Ishikawa (cell line): ENCODE measurements around the gene LRIF1.

ENCODE experiments used
- CEBPB ChIP-seq: IDR thresholded peaks from 2 replicates; pipeline ENCODE4 v1.6.1; 2012
- EGR1 ChIP-seq: IDR thresholded peaks from 2 replicates; pipeline ENCODE4 v1.6.1; 2012
- REST ChIP-seq: IDR thresholded peaks from 2 replicates; pipeline ENCODE4 v1.6.1; 2012; ENCODE audit warnings: low read depth, mild to moderate bottlenecking
- YY1 ChIP-seq: IDR thresholded peaks from 2 replicates; pipeline ENCODE4 v1.6.1; 2012; ENCODE audit warnings: low read depth
- TF ChIP-seq, protein P1 (sequence below): IDR thresholded peaks from 2 replicates; pipeline ENCODE4 v1.6.1; 2012

DNA sequence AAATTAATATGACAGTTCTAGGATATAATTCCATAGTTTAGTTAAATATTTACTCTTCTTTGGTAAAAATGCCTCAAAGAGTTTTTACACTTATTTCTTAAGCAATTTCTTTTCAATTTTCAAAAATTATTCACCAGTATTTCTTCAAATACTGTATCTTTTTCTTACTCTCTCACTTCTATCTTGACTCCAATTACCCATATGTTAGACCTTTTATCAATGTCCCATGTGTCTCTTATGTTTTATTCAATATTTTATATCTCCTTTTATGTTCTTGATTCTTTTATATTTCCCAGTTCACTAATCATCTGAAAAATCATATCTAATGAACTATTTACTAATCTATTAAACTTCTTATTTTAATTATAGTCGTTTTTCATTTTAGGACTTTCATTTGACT, 11.5 kb upstream of the LRIF1 start:
- TF ChIP-seq REST (no peak), CEBPB (no peak), EGR1 (no peak), YY1 (no peak)
- TF ChIP-seq, protein P1, sequence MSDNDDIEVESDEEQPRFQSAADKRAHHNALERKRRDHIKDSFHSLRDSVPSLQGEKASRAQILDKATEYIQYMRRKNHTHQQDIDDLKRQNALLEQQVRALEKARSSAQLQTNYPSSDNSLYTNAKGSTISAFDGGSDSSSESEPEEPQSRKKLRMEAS, result no peak
